NCI-H2081 treated with DMSO at 0.1 percent for 48 hours (cell line): ENCODE results near the gene WIPF2.

Experiments used
- DNase-seq: peaks from one replicate; lab custom pipeline; 2025; lab: John Stamatoyannopoulos, UW

Gene WIPF2

DNA sequence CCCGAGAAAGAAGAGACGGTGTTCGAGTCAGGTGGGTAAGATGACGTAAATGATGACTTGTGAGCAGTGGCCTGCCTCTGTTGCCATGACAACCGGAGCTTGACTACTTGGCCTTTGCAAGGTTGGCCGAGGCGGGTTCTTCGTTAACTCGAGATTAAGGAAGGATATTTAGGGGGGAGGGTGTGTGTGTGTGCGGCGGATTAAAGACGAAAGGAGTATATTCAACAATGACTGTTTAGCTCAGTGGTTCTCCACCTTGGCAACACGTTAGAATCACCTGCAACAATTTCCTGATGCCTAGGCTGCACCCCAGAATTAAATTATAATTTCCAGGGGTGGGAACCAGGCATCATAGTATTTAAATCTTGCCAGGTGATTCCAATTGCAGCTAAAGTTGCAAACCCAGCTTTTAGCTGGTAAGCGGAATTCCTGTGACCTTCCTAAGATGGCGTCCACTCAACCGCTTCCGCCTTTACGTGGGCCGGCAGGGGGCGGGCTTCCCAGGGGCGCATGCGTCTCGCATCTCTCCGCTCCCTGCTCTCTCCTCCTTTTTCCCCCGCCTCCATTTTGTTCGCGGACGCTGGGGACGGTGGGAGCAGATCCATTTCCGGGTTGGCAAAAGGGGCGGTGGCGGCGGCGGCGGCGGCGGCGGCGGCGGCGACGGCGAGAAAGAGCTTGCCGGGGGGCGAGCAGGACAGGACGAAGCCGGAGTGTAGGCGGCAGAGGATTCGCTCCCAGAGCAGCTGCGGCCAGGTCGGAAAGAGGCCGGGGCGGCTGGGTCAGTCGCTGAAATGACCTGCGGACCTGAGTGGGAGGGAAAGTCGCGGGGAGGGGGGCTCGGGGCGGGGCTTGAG, at the start of gene WIPF2:
Gene WIPF2, plus strand, starts transcription at position 565 of the 854 bp plus-strand sequence. CDS start 37,156 bp downstream, outside the sequence.
- DNase-seq, result peak; percentile 92

DNA sequence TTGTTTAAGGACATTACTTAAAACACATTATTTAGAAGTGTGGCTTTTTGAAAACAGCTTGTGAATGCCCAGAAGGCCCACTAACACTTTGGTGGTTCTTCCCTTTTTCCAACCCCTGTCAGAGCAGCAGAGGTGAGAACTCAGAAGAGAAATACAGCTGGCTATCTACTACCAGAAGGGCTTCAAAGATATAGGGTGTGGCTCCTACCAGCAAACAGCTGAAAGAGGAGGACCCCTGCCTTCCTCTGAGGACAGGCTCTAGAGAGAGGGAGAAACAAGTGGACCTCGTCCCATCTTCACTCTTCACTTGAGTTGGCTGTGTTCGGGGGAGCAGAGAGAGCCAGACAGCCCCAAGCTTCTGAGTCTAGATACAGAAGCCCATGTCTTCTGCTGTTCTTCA, 48.8 kb upstream of the WIPF2 start:
- DNase-seq, result no peak

GRCh38 chr17:40171750-40172149, 47.4 kb upstream of the WIPF2 start:
- no peak for DNase-seq

- no peak for DNase-seq
Observed at GRCh38 chr17:40173091-40173777, 45.9 kb upstream of the WIPF2 start.

GRCh38 chr17:40173778-40174135, 45.3 kb upstream of the WIPF2 start:
- no peak for DNase-seq

DNA sequence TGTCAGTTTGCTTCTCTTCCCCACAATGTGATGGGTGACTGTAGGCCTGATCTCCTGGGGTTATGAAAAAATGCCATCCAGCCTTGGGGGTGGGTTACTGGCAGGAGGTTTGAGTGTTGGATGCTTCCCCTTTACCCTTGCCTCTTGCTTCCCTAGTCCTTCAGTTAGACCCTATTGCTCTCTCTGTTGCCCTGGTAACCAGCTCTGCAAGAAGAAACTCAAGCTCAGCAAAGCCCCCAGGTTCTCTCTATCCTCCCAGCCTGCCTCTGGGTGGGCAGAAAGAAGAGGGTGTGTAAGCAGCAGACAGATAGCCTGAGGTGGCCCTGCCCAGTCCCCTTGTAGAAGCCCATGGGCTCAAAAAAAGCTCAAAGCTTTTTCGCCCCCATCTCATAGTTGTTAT, 44.6 kb upstream of the WIPF2 start:
- no peak for DNase-seq

GRCh38 chr17:40175928-40176753, 43.0 kb upstream of the WIPF2 start:
- no peak for DNase-seq

DNA sequence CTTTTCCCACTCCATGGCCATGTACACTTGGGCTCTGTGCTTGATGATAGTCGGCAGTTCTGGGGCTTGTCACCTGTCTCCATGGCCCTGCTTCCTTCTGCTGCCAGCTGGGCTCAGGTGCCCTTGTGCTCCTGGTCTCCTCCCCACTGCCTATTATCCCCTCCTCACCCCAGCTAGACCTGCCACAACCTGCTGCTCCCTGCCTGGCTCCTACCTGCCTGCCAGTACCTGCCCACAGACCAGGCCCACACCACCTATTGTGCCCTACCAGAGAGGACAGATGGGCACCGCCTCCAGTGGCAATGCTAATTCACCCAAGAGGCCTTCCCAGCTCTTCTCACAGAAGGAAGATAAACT, 42.4 kb upstream of the WIPF2 start:
- DNase-seq, result no peak

GRCh38 chr17:40177275-40177874, 41.7 kb upstream of the WIPF2 start, which contains the start of gene RAPGEFL1:
Gene RAPGEFL1, plus strand, starts transcription at chr17:40177470. Its CDS starts 392 bp downstream, at chr17:40177862.
- no peak for DNase-seq

- DNase-seq, result no peak
Observed at GRCh38 chr17:40178021-40178601, 41.0 kb upstream of the WIPF2 start.

GRCh38 chr17:40178660-40179059, 40.4 kb upstream of the WIPF2 start:
- DNase-seq, result no peak

DNA sequence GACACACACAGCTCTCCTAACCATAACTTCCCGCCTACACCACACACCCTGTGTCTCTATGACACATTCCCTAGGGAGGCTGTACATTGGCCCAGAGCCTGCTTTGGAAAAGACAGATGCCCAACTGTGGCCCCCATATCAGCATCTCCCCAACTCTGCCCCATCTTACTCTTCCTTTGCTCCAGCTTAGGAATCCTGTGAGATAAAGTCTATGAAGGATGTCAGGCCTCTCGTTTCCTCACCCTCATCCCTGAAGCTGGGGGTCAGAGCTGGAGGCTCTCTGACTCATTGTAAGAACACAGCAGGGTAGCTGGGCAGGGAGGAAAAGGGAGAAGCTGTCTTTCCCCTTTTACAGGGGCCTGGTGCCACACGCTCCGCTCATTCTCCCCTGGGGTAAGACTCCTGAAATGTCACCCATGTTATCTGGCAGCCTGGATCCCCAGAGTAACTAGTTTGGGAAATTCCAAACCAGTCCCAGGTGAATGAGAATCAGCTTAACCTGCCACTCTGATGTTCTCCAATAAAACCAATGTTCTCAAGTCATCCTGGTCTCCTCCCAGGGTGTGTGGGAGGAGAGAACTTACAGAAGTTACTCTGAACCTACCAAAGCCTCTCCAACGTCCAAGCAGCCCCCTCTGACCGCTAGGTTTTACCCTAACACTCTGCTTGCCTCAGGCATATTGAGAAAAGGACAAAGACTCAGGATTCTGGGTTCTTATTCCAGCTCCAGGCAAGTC, 39.0 kb upstream of the WIPF2 start:
- no peak for DNase-seq

- no peak for DNase-seq
Observed at GRCh38 chr17:40180694-40181093, 38.4 kb upstream of the WIPF2 start.

- DNase-seq, result no peak
Observed at GRCh38 chr17:40181205-40181604, 37.9 kb upstream of the WIPF2 start.

DNA sequence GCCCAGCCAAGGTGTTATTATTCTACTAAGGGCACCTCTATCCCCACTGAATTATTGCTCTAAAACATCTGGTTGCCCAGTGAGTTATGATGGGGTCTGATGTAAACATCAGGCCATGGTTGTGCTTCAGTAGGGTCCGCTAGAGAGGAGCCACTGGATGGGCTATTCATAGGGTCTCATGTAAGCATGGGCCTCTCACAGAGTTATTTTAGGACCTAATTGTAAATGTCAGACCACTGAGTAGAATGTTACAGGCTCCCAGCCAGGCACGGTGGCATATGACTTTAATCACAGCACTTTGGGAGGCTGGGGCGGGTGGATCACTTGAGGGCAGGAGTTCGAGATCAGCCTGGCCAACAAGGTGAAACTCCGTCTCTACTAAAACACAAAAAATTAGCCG, 36.5 kb upstream of the WIPF2 start:
- DNase-seq, result no peak

GRCh38 chr17:40187238-40187637, 31.9 kb upstream of the WIPF2 start:
- DNase-seq, result no peak

- DNase-seq, result no peak
Observed at GRCh38 chr17:40188694-40189093, 30.4 kb upstream of the WIPF2 start.

DNA sequence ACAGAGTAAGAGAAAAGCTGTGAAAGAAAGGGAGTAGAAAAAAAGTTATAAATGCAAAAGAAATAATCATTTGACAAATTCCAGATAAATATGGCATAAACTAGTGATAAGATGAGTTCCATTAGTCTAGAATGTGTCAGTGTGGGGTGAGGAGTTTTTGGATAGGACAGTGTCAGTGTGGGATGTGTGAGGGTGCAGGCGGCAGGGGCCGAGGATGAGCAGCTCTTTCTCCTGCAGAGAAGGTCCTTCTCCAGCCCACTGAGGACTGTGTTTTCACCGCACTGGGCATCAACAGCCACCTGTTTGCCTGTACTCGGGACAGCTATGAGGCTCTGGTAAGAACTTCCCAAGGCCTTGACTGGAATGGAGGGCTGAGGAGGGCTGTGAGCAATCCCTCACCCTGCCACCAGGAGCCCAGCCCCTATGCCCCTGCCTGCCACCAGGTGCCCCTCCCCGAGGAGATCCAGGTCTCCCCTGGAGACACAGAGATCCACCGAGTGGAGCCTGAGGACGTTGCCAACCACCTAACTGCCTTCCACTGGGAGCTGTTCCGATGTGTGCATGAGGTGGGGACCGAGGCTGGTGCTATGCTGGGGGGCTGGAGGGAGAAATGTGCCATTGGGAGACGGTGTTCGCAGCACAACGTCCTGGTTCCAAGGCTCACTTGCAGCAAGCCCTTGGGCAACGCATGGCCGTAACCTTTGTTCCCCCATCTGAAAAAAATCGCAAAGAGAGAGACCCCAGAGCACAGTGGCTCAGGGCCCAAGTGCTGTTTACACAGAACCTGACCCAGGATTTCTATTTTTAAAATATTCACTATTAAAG, 28.7 kb upstream of the WIPF2 start:
- DNase-seq, result no peak

DNA sequence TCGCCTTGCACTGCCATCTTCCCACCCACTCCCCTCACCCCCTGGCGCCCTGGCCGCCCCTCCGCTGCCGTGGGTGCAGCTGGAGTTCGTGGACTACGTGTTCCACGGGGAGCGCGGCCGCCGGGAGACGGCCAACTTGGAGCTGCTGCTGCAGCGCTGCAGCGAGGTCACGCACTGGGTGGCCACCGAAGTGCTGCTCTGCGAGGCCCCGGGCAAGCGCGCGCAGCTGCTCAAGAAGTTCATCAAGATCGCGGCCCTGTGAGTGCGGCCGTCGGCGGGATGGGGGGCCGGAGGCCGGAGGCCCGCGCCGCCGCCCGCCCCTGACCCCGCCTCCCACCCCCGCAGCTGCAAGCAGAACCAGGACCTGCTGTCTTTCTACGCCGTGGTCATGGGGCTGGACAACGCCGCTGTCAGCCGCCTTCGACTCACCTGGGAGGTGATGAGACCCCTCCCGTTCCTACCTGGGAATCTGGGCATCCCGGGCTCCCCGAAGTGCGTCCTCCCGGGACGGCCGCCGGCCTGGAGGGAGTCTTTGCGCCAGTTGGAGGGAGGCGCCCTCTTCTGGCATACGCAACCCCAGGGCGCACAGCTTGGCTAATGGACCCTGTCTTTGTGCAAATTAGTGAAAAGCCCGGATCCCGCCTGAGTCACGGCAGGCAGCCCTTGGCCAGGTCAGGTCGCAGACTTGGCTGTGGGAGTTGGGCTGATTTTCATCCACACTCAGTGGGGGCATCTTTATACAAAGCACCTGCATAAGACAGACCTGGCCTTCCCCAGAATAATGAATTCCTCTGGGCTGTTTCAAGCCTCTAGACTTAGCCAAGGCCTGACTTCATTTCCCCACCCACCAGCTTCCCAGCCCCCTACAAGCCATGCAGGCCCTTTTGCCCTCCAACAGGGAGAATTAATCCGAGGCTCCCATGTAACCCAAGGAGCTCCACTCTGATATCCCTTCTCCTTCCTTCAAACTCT, 27.6 kb upstream of the WIPF2 start:
- DNase-seq, result no peak
